ENCODE data around the gene PARP9. TPM values are rescaled to one million over a fixed set of nuclear protein-coding genes. Genes with fewer than 3 reads are reported as not detected.

PARP9 gene
- total and polyA plus RNA-seq, 12 donors = 20.8 to 70.5 (median 40.7) TPM

- intact Hi-C loops (cut with DNase I) = no loop called here
- TF ChIP-seq POLR2A (IDR thresholded peaks at IDR 0.05) (no peak), CTCF (IDR thresholded peaks at IDR 0.05) (no peak)
- WGBS, 4 donors = 61 to 89% (median 74%) methylated on average over 3 of the region's 3 CpGs
- Histone ChIP-seq H3K4me3 (no peak overlapping the region), H3K9me3 (replicated peaks in 1 of 3) (no peaks in the 10 kb centered on the region), H3K4me1 (replicated peaks in 1 of 2) (peaks cover 0 to 2% of the 10 kb centered on the region in 2 donors), H3K27ac (no peak overlapping the region), H3K27me3 (no peaks in the 10 kb centered on the region), H3K36me3 (replicated peaks in 1 of 2) (peaks cover 0 to 84% of the 10 kb centered on the region in 2 donors)
- no peak for DNase-seq
These were observed 10.9 kb downstream of the PARP9 start for GRCh38 chr3:122553171-122553570.

- intact Hi-C loops (cut with DNase I) = no loop called here
- no peak overlapping the region for H3K4me3 ChIP-seq
- no peak for TF ChIP-seq POLR2A (IDR thresholded peaks at IDR 0.05)
- no peaks in the 10 kb centered on the region for H3K4me1 ChIP-seq (replicated peaks in 1 of 2)
- WGBS, 4 donors = 92 to 95% (median 94%) methylated on average over 1 of the region's 1 CpG
- no peak overlapping the region for H3K27ac ChIP-seq
- no peaks in the 10 kb centered on the region for H3K9me3 ChIP-seq (replicated peaks in 1 of 3)
- peaks cover 0 to 79% of the 10 kb centered on the region in 2 donors for H3K36me3 ChIP-seq (replicated peaks in 1 of 2)
- no peaks in the 10 kb centered on the region for H3K27me3 ChIP-seq
- DNase-seq = no peak
These were observed 15.5 kb downstream of the PARP9 start for GRCh38 chr3:122548619-122549018.

- Histone ChIP-seq H3K4me1 (replicated peaks in 1 of 2) (no peaks in the 10 kb centered on the region), H3K4me3 (no peak overlapping the region), H3K27ac (no peak overlapping the region), H3K27me3 (no peaks in the 10 kb centered on the region), H3K36me3 (replicated peaks in 1 of 2) (peaks cover 0 to 81% of the 10 kb centered on the region in 2 donors), H3K9me3 (replicated peaks in 1 of 3) (no peaks in the 10 kb centered on the region)
- intact Hi-C loops (cut with DNase I) = no loop called here
- WGBS, 4 donors = 80 to 92% (median 88%) methylated on average over 3 of the region's 3 CpGs
- no peak for DNase-seq
- TF ChIP-seq POLR2A (IDR thresholded peaks at IDR 0.05) (no peak), CTCF (IDR thresholded peaks at IDR 0.05) (no peak)
These were observed 16.0 kb downstream of the PARP9 start for GRCh38 chr3:122548076-122548475.

- 93 to 98% (median 98%) methylated on average over 5 of the region's 5 CpGs for WGBS, 4 donors
- Histone ChIP-seq H3K4me1 (replicated peaks in 1 of 2) (no peaks in the 10 kb centered on the region), H3K27ac (no peak overlapping the region), H3K4me3 (no peak overlapping the region), H3K27me3 (no peaks in the 10 kb centered on the region), H3K9me3 (replicated peaks in 1 of 3) (no peaks in the 10 kb centered on the region), H3K36me3 (replicated peaks in 1 of 2) (peaks cover 0 to 79% of the 10 kb centered on the region in 2 donors)
- TF ChIP-seq POLR2A (IDR thresholded peaks at IDR 0.05) (no peak), CTCF (IDR thresholded peaks at IDR 0.05) (no peak)
- intact Hi-C loops (cut with DNase I) = no loop called here
- no peak for DNase-seq
These were observed 17.9 kb downstream of the PARP9 start for GRCh38 chr3:122546151-122546550.

- Histone ChIP-seq H3K4me3 (no peak overlapping the region), H3K27me3 (no peaks in the 10 kb centered on the region), H3K36me3 (replicated peaks in 1 of 2) (peaks cover 0 to 62% of the 10 kb centered on the region in 2 donors), H3K4me1 (replicated peaks in 1 of 2) (no peaks in the 10 kb centered on the region), H3K9me3 (replicated peaks in 1 of 3) (no peaks in the 10 kb centered on the region), H3K27ac (no peak overlapping the region)
- 82 to 87% (median 86%) methylated on average over 7 of the region's 7 CpGs for WGBS, 4 donors
- TF ChIP-seq POLR2A (IDR thresholded peaks at IDR 0.05) (no peak), CTCF (IDR thresholded peaks at IDR 0.05) (no peak)
- intact Hi-C loops (cut with DNase I) = loop anchor here in 1 of 2 donors (10.0 kb wide), 1 partner anchor 84 kb away; no protein-coding TSS in a partner anchor
- DNase-seq = no peak
These were observed 25.1 kb downstream of the PARP9 start for GRCh38 chr3:122538956-122539490.
